Measurements from ENCODE around the gene HMGCL. TPM values are rescaled to one million over a fixed set of nuclear protein-coding genes. Genes with fewer than 3 reads are reported as not detected.

The HMGCL gene
- total RNA-seq, 1 experiment from 2014 or later: 25.6 TPM

DNA sequence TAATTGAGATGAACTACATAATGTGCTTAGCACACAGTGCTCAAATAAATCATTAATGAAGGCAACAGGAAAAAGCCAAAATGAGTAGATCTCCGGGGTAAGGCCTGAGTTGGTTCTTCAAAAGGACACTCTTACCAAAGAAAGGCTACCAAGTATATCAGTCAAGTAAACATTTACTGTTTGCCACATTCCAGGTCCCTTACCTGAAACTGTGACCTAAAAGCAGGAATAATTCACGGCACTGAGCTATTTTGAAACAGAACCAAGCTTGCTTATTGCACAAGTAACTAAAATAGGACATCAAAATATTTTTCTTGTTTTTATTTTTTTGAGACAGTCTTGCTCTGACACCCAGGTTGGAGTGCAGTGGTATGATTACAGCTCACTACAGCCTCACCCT lies 49.0 kb downstream of the HMGCL start:
- Histone ChIP-seq H4K20me1 (ENCODE audit: insufficient read depth, low read depth, low read length) (peaks cover 13% of the 10 kb centered on the region), H3K27ac (ENCODE audit: low read length) (no peak overlapping the region), H3K4me1 (ENCODE audit: low read length) (peaks cover 45% of the 10 kb centered on the region), H3K9me2 (replicated peaks; ENCODE audit: insufficient read depth, low read length) (no peaks in the 10 kb centered on the region), H3K79me2 (ENCODE audit: low read length) (peaks cover 57% of the 10 kb centered on the region), H3K27me3 (ENCODE audit: low read length) (no peaks in the 10 kb centered on the region), H3K9me3 (ENCODE audit: low read length) (no peaks in the 10 kb centered on the region), H3K9ac (ENCODE audit: low read length) (no peak overlapping the region), H2AFZ (ENCODE audit: low read length) (no peak overlapping the region), H3K36me3 (ENCODE audit: insufficient read depth, low read length) (peaks cover 9% of the 10 kb centered on the region; the same call in 1 of the 2 replicates), H3K4me3 (ENCODE audit: low read length) (no peak overlapping the region), H3K4me2 (ENCODE audit: low read depth, low read length, poor library complexity, severe bottlenecking) (peak overlapping the region; percentile 78)
- DNase-seq: no peak

DNA sequence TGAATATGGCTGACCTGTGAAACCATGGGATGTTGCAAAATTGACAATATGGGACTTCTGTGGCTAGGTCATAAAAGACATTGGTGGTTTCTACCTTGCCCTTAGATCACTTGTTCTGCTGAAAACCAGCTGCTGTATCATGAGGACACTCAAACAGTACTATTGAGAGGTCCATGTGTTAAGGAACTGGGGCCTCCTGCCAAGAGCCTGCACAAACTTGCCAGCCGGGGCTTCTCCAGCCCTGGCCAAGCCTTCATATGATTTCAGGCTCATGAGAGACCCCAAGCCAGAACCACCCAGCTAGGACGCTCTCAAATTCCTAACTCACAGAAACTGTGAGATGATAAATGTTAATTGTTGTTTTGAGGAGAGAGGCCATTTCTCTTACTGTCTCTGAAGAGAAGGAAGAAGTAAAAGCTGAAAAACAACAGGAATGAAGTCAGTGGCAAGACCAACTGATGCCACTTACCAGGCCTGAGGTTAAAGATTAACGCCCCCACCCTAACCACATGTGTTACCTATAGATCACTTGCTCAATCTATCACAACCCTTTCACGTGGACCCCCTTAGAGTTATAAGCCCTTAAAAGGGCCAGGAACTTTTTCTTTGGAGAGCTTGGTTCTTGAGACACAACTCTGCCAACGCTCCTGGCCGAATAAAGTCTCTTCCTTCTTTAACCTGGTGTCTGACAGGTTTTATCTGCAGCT lies 50.9 kb downstream of the HMGCL start:
- H3K9ac ChIP-seq (ENCODE audit: low read length): no peak overlapping the region
- no peak overlapping the region for H3K27ac ChIP-seq (ENCODE audit: low read length)
- H2AFZ ChIP-seq (ENCODE audit: low read length): no peak overlapping the region
- no peak for DNase-seq
- H3K79me2 ChIP-seq (ENCODE audit: low read length): peaks cover 39% of the 10 kb centered on the region
- H3K27me3 ChIP-seq (ENCODE audit: low read length): no peaks in the 10 kb centered on the region
- H3K4me3 ChIP-seq (ENCODE audit: low read length): no peak overlapping the region
- H4K20me1 ChIP-seq (ENCODE audit: insufficient read depth, low read depth, low read length): peaks cover 8% of the 10 kb centered on the region
- H3K36me3 ChIP-seq (ENCODE audit: insufficient read depth, low read length): no peaks in the 10 kb centered on the region
- H3K4me2 ChIP-seq (ENCODE audit: low read depth, low read length, poor library complexity, severe bottlenecking): no peak overlapping the region
- H3K9me3 ChIP-seq (ENCODE audit: low read length): no peaks in the 10 kb centered on the region
- no peaks in the 10 kb centered on the region for H3K9me2 ChIP-seq (replicated peaks; ENCODE audit: insufficient read depth, low read length)
- H3K4me1 ChIP-seq (ENCODE audit: low read length): peaks cover 36% of the 10 kb centered on the region

DNA sequence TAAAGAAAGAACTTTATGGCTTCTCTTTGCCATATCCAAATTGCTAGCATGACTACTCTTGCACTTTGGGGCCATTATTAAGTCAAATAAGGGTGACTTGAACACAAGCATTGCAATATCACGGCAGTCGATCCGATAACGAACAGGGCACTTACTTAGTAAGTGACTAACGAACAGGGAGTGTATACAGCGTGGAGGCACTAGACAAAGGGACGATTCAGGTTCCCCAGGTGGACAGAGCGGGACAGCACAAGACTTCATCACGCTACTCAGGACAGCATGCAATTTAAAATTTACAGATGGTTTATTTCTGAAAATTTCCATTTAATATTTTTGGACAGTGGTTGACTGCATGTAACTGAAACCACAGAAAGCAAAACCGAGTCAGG lies 52.4 kb downstream of the HMGCL start:
- DNase-seq: no peak
- Histone ChIP-seq H3K4me2 (ENCODE audit: low read depth, low read length, poor library complexity, severe bottlenecking) (peak overlapping the region; percentile 77), H3K27me3 (ENCODE audit: low read length) (no peaks in the 10 kb centered on the region), H2AFZ (ENCODE audit: low read length) (no peak overlapping the region), H3K4me1 (ENCODE audit: low read length) (peaks cover 32% of the 10 kb centered on the region), H3K36me3 (ENCODE audit: insufficient read depth, low read length) (no peaks in the 10 kb centered on the region), H3K79me2 (ENCODE audit: low read length) (peaks cover 26% of the 10 kb centered on the region), H3K27ac (ENCODE audit: low read length) (no peak overlapping the region), H3K4me3 (ENCODE audit: low read length) (no peak overlapping the region), H3K9ac (ENCODE audit: low read length) (no peak overlapping the region), H4K20me1 (ENCODE audit: insufficient read depth, low read depth, low read length) (no peaks in the 10 kb centered on the region), H3K9me2 (replicated peaks; ENCODE audit: insufficient read depth, low read length) (no peaks in the 10 kb centered on the region), H3K9me3 (ENCODE audit: low read length) (no peaks in the 10 kb centered on the region)

DNA sequence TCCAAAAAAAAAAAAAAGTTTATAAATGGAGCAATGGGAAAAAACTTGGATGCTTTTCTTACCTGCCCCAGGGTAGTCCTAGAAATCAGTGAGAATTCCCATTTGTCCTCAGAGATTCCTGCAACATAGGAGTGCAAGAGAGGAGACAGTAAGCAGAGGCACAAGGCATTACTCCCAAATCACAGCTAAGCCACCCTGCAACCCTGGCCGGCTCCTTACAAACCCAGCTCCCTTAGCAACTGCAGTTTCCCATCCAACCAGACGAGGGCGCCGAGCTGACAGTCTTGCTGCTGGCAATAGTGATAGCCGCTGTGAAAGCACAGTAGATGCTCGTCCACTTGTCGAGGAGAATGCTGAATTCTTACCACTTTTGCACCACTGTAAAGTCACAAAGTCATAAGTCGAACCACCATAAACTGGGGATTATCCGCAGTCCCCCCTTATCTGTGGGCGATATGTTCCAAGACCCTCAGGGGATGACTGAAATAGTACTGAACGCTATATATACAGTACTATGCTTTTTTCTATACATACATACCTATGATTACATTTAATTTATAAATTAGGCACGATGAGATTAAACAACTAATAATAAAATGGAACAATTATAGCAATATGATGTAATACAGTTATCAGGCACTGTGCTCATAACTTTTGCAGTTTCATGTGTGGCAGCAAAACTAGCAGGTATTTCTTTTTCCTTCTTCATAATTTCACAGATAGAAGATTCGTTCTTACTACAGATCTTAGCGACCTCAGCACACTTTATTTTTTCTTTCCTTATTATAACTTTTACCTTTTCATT lies 53.0 kb downstream of the HMGCL start:
- Histone ChIP-seq H3K79me2 (ENCODE audit: low read length) (peaks cover 20% of the 10 kb centered on the region), H3K4me3 (ENCODE audit: low read length) (peak overlapping the region; percentile 43; the same call in 1 of the 2 replicates), H3K9me2 (replicated peaks; ENCODE audit: insufficient read depth, low read length) (no peaks in the 10 kb centered on the region), H3K27ac (ENCODE audit: low read length) (no peak overlapping the region), H3K4me1 (ENCODE audit: low read length) (peaks cover 28% of the 10 kb centered on the region), H4K20me1 (ENCODE audit: insufficient read depth, low read depth, low read length) (no peaks in the 10 kb centered on the region), H3K27me3 (ENCODE audit: low read length) (no peaks in the 10 kb centered on the region), H3K36me3 (ENCODE audit: insufficient read depth, low read length) (no peaks in the 10 kb centered on the region), H3K4me2 (ENCODE audit: low read depth, low read length, poor library complexity, severe bottlenecking) (peak overlapping the region; percentile 77), H2AFZ (ENCODE audit: low read length) (no peak overlapping the region), H3K9me3 (ENCODE audit: low read length) (no peaks in the 10 kb centered on the region), H3K9ac (ENCODE audit: low read length) (peak overlapping the region; percentile 35)
- peak; percentile 95 for DNase-seq

DNA sequence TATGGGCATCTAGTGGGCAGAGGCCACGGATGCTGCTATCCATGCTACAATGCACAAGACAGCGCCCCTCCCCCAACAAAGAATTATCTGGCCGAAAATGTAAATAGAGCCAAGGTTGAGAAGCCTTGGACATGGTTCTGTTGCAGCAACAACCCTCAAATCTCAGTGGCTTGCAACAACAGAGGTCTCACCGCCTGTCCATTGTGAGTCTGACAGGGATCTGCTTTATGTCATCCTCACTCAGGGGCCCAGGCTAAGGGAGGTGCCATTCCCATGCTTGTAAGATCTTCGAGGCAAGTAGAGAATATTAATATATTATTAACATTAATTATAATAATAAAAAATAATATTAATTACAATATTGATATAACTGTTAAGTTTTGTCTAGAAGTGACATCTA lies 56.5 kb downstream of the HMGCL start:
- no peaks in the 10 kb centered on the region for H3K9me2 ChIP-seq (replicated peaks; ENCODE audit: insufficient read depth, low read length)
- H3K36me3 ChIP-seq (ENCODE audit: insufficient read depth, low read length): no peaks in the 10 kb centered on the region
- H3K9ac ChIP-seq (ENCODE audit: low read length): no peak overlapping the region

DNA sequence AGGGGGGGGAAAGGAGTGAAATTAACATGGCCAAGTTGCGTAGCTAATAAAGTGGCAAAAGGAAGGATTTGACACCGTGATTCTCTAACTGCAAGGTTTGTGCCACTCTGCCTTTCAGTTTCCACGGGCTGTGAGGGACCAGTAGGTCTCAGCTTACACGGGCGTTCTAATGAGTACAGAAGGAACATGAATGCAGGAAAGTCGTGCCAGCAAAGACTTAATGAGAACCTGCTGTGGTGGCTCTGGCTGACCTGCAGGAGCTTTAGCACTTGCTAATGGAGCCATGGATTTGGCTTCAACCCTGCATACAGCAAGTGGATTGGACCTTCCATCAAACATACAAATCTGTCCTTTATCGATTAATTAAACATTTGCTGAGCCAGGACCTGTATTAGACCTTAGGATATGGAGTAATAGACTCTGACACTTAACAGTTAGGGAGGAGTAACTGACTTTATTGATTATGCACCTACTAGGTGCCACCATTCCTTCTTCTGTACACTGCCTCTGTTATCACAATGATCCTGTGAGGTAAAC lies 62.1 kb downstream of the HMGCL start:
- Histone ChIP-seq H3K9ac (ENCODE audit: low read length) (no peak overlapping the region), H3K36me3 (ENCODE audit: insufficient read depth, low read length) (peaks cover 34% of the 10 kb centered on the region; the same call in 1 of the 2 replicates), H3K79me2 (ENCODE audit: low read length) (peaks cover 5% of the 10 kb centered on the region; the same call in 1 of the 2 replicates), H3K4me3 (ENCODE audit: low read length) (no peak overlapping the region), H3K27me3 (ENCODE audit: low read length) (no peaks in the 10 kb centered on the region), H2AFZ (ENCODE audit: low read length) (no peak overlapping the region), H3K27ac (ENCODE audit: low read length) (peak overlapping the region; percentile 49), H3K4me1 (ENCODE audit: low read length) (peaks cover 21% of the 10 kb centered on the region), H3K9me2 (replicated peaks; ENCODE audit: insufficient read depth, low read length) (no peaks in the 10 kb centered on the region), H4K20me1 (ENCODE audit: insufficient read depth, low read depth, low read length) (no peaks in the 10 kb centered on the region), H3K4me2 (ENCODE audit: low read depth, low read length, poor library complexity, severe bottlenecking) (no peak overlapping the region), H3K9me3 (ENCODE audit: low read length) (no peaks in the 10 kb centered on the region)
- DNase-seq: no peak

More for the DNA sequence above, 56.5 kb downstream of the HMGCL start:
- H4K20me1 ChIP-seq (ENCODE audit: insufficient read depth, low read depth, low read length): no peaks in the 10 kb centered on the region
- H3K4me1 ChIP-seq (ENCODE audit: low read length): peaks cover 21% of the 10 kb centered on the region
- peaks cover 4% of the 10 kb centered on the region for H3K79me2 ChIP-seq (ENCODE audit: low read length)
- no peak for DNase-seq
- H2AFZ ChIP-seq (ENCODE audit: low read length): no peak overlapping the region
- no peak overlapping the region for H3K4me3 ChIP-seq (ENCODE audit: low read length)
- H3K9me3 ChIP-seq (ENCODE audit: low read length): no peaks in the 10 kb centered on the region
- no peak overlapping the region for H3K4me2 ChIP-seq (ENCODE audit: low read depth, low read length, poor library complexity, severe bottlenecking)
- H3K27me3 ChIP-seq (ENCODE audit: low read length): no peaks in the 10 kb centered on the region
- no peak overlapping the region for H3K27ac ChIP-seq (ENCODE audit: low read length)

DNA sequence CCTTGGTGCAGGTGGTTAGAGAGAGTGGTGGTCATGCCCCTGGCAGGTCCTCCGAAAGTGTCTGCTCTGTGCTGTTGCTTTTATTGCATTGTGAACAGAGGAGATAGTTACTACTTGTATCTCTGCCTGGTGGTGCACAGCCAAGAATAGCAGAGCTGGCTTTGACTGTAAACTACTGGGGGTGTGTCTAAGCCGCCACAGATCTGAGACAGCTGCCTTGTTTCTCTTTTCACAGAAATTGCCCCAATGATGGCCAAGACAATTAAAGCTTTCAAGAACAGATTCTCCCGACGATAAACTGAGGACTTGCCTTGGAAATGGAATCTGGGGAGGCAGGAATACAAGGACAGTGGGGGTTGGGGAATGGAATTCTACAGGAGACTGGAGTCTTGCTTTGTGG lies 66.0 kb downstream of the HMGCL start:
- Histone ChIP-seq H3K79me2 (ENCODE audit: low read length) (peaks cover 5% of the 10 kb centered on the region; the same call in 1 of the 2 replicates), H3K9ac (ENCODE audit: low read length) (no peak overlapping the region), H3K36me3 (ENCODE audit: insufficient read depth, low read length) (peaks cover 60% of the 10 kb centered on the region), H3K27me3 (ENCODE audit: low read length) (no peaks in the 10 kb centered on the region), H3K4me2 (ENCODE audit: low read depth, low read length, poor library complexity, severe bottlenecking) (no peak overlapping the region), H3K4me3 (ENCODE audit: low read length) (no peak overlapping the region), H4K20me1 (ENCODE audit: insufficient read depth, low read depth, low read length) (no peaks in the 10 kb centered on the region; the same call in 1 of the 2 replicates), H3K9me2 (replicated peaks; ENCODE audit: insufficient read depth, low read length) (no peaks in the 10 kb centered on the region), H3K27ac (ENCODE audit: low read length) (no peak overlapping the region), H3K4me1 (ENCODE audit: low read length) (peaks cover 21% of the 10 kb centered on the region), H3K9me3 (ENCODE audit: low read length) (no peaks in the 10 kb centered on the region), H2AFZ (ENCODE audit: low read length) (no peak overlapping the region)
- no peak for DNase-seq

DNA sequence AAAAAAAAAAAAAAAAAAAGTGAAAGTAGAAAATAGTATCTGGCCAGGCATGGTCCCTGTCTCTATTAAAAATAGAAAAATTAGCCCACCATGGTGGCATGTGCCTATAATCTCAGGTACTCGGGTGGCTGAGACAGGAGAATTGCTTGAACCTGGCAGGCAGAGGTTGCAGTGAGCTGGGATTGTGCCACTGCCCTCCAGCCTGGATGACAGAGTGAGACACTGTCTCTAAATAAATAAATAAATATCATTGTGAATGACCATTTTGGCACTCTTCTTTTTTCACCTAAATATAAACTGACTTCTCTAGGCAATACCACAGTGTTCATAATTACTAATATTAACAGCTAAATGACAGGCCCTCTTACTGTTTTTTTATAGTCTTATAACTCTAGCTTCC lies 67.4 kb downstream of the HMGCL start:
- Histone ChIP-seq H3K4me1 (ENCODE audit: low read length) (peaks cover 12% of the 10 kb centered on the region), H3K36me3 (ENCODE audit: insufficient read depth, low read length) (peaks cover 72% of the 10 kb centered on the region), H3K4me2 (ENCODE audit: low read depth, low read length, poor library complexity, severe bottlenecking) (no peak overlapping the region), H3K9ac (ENCODE audit: low read length) (no peak overlapping the region), H2AFZ (ENCODE audit: low read length) (no peak overlapping the region), H3K4me3 (ENCODE audit: low read length) (no peak overlapping the region), H3K79me2 (ENCODE audit: low read length) (peaks cover 5% of the 10 kb centered on the region; the same call in 1 of the 2 replicates), H3K9me3 (ENCODE audit: low read length) (no peaks in the 10 kb centered on the region), H3K9me2 (replicated peaks; ENCODE audit: insufficient read depth, low read length) (no peaks in the 10 kb centered on the region), H3K27ac (ENCODE audit: low read length) (no peak overlapping the region), H3K27me3 (ENCODE audit: low read length) (no peaks in the 10 kb centered on the region), H4K20me1 (ENCODE audit: insufficient read depth, low read depth, low read length) (no peaks in the 10 kb centered on the region; the same call in 1 of the 2 replicates)
- DNase-seq: no peak
